H9 (cell line): ENCODE measurements around the gene KLHL3. TPM values are rescaled to one million over a fixed set of nuclear protein-coding genes. Genes with fewer than 3 reads are reported as not detected.

ENCODE experiments used
- DNase-seq: peaks from one replicate; pipeline ENCODE4 v3.0.0-alpha.2; 2017
- H2AFZ ChIP-seq: one replicate; pipeline ENCODE4 v1.6.1; 2013; ENCODE audit warnings: mild to moderate bottlenecking, low read length, control low read depth, moderate library complexity
- H2AK5ac ChIP-seq: 2 replicates; pipeline ENCODE4 v1.6.1; 2013; ENCODE audit warnings: low read length, control low read depth, mixed read lengths; ENCODE audit not compliant: insufficient read length
- H2BK120ac ChIP-seq: one replicate; pipeline ENCODE4 v1.6.1; 2013; ENCODE audit warnings: low read depth, mild to moderate bottlenecking, low read length, control low read depth, inconsistent platforms; ENCODE audit not compliant: poor library complexity, severe bottlenecking
- H2BK12ac ChIP-seq: 2 replicates; pipeline ENCODE4 v1.6.1; 2013; ENCODE audit warnings: low read length, control low read depth, mixed read lengths, low read depth; ENCODE audit not compliant: insufficient read length
- H2BK15ac ChIP-seq: 2 replicates; pipeline ENCODE4 v1.6.1; 2013; ENCODE audit warnings: low read depth, low read length, control low read depth
- H2BK20ac ChIP-seq: one replicate; pipeline ENCODE4 v1.6.1; 2013; ENCODE audit warnings: low read depth, mild to moderate bottlenecking, low read length, control low read depth, inconsistent platforms; ENCODE audit not compliant: poor library complexity, severe bottlenecking
- H2BK5ac ChIP-seq: 2 replicates; pipeline ENCODE4 v1.6.1; 2013; ENCODE audit warnings: low read length, control low read depth, mixed read lengths; ENCODE audit not compliant: insufficient read length
- H3K14ac ChIP-seq: 2 replicates; pipeline ENCODE4 v1.6.1; 2013; ENCODE audit warnings: low read length, control low read depth; ENCODE audit not compliant: insufficient read depth
- H3K18ac ChIP-seq: 2 replicates; pipeline ENCODE4 v1.6.1; 2013; ENCODE audit warnings: low read depth, mild to moderate bottlenecking, mixed read lengths, low read length, control low read depth; ENCODE audit not compliant: insufficient read length
- H3K23ac ChIP-seq: 2 replicates; pipeline ENCODE4 v1.6.1; 2013; ENCODE audit warnings: low read length, control low read depth, mixed read lengths, low read depth; ENCODE audit not compliant: insufficient read length
- H3K23me2 ChIP-seq: 2 replicates; pipeline ENCODE4 v1.6.1; 2013; ENCODE audit warnings: low read depth, mild to moderate bottlenecking, mixed read lengths, low read length, control low read depth; ENCODE audit not compliant: insufficient read length, poor library complexity, severe bottlenecking
- H3K27ac ChIP-seq: 2 replicates; pipeline ENCODE4 v1.5.1; 2013; ENCODE audit warnings: low read length, control low read depth, mixed read lengths, low read depth; ENCODE audit not compliant: insufficient read length
- H3K27me3 ChIP-seq: 2 replicates; pipeline ENCODE4 v1.6.1; 2013; ENCODE audit warnings: low read length, control low read depth, inconsistent platforms; ENCODE audit not compliant: insufficient read depth
- H3K4ac ChIP-seq: 2 replicates; pipeline ENCODE4 v1.6.1; 2013; ENCODE audit warnings: low read depth, mild to moderate bottlenecking, control low read depth, inconsistent platforms, low read length, moderate library complexity
- H3K4me1 ChIP-seq: 2 replicates; pipeline ENCODE4 v1.6.1; 2013; ENCODE audit warnings: low read length, control low read depth, inconsistent platforms; ENCODE audit not compliant: insufficient read depth
- H3K4me2 ChIP-seq: 2 replicates; pipeline ENCODE4 v1.6.1; 2013; ENCODE audit warnings: low read length, control low read depth, mixed read lengths; ENCODE audit not compliant: insufficient read length, insufficient read depth
- H3K56ac ChIP-seq: 2 replicates; pipeline ENCODE4 v1.6.1; 2013; ENCODE audit warnings: low read depth, mild to moderate bottlenecking, mixed read lengths, low read length, control low read depth; ENCODE audit not compliant: insufficient read length
- H3K79me1 ChIP-seq: 2 replicates; pipeline ENCODE4 v1.6.1; 2013; ENCODE audit warnings: low read depth, mild to moderate bottlenecking, moderate library complexity, low read length, control low read depth, inconsistent platforms; ENCODE audit not compliant: insufficient read depth, poor library complexity, severe bottlenecking
- H3K79me2 ChIP-seq: 2 replicates; pipeline ENCODE4 v1.6.1; 2013; ENCODE audit warnings: low read length, control low read depth, inconsistent platforms; ENCODE audit not compliant: insufficient read depth
- H3K9ac ChIP-seq: 2 replicates; pipeline ENCODE4 v1.6.1; 2013; ENCODE audit warnings: low read length, control low read depth, mixed read lengths; ENCODE audit not compliant: insufficient read length; ENCODE audit errors: extremely low read depth
- H3K9me3 ChIP-seq: one replicate; pipeline ENCODE4 v1.6.1; 2013; ENCODE audit warnings: low read depth, low read length, inconsistent platforms; ENCODE audit not compliant: control insufficient read depth
- H3T11ph ChIP-seq: one replicate; pipeline ENCODE4 v1.6.1; 2013; ENCODE audit warnings: mild to moderate bottlenecking, low read length, control low read depth, inconsistent platforms
- H4K20me1 ChIP-seq: one replicate; pipeline ENCODE4 v1.6.1; 2013; ENCODE audit not compliant: control insufficient read depth, insufficient read length, insufficient read depth
- H4K5ac ChIP-seq: 2 replicates; pipeline ENCODE4 v1.6.1; 2013; ENCODE audit warnings: low read depth, mild to moderate bottlenecking, mixed read lengths, low read length, control low read depth; ENCODE audit not compliant: insufficient read length
- H4K8ac ChIP-seq: replicated peaks from 2 replicates; pipeline ENCODE4 v1.6.1; 2013; ENCODE audit warnings: low read length, control low read depth, mixed read lengths, low read depth; ENCODE audit not compliant: insufficient read length
- H4K91ac ChIP-seq: 2 replicates; pipeline ENCODE4 v1.6.1; 2013; ENCODE audit warnings: low read depth, mild to moderate bottlenecking, moderate library complexity, mixed read lengths, low read length, control low read depth; ENCODE audit not compliant: insufficient read length
- H3K27ac Mint-ChIP-seq, 3 experiments: 2 replicates in 2 of 3; 3 replicates in 1 of 3; pipeline ENCODE4 v1.8.0; 2020 to 2021; ENCODE audit warnings: mixed read lengths in 3 of 3, mild to moderate bottlenecking in 1 of 3, moderate library complexity in 1 of 3
- H3K27me3 Mint-ChIP-seq: 2 replicates; pipeline ENCODE4 v1.8.0; 2021; ENCODE audit warnings: low read depth, mild to moderate bottlenecking, moderate library complexity, mixed read lengths
- H3K36me3 Mint-ChIP-seq, 3 experiments: 2 replicates in 2 of 3; 3 replicates in 1 of 3; pipeline ENCODE4 v1.8.0; 2020 to 2021; ENCODE audit warnings: low read depth in 3 of 3, mixed read lengths in 3 of 3; ENCODE audit not compliant: insufficient read depth in 1 of 3
- H3K4me1 Mint-ChIP-seq, 2 experiments: 2 replicates each; pipeline ENCODE4 v1.8.0; 2020; ENCODE audit warnings: mixed read lengths in 2 of 2
- H3K4me3 Mint-ChIP-seq, 2 experiments: 2 replicates in 1 of 2; 3 replicates in 1 of 2; pipeline ENCODE4 v1.8.0; 2020 to 2021; ENCODE audit warnings: mild to moderate bottlenecking in 2 of 2, mixed read lengths in 2 of 2, moderate library complexity in 1 of 2
- H3K9me3 Mint-ChIP-seq, 2 experiments: 2 replicates in 1 of 2; 3 replicates in 1 of 2; pipeline ENCODE4 v1.8.0; 2020; ENCODE audit warnings: mild to moderate bottlenecking in 2 of 2, mixed read lengths in 2 of 2, moderate library complexity in 1 of 2
- WGBS: extraction: QIAGEN DNeasy Blood & Tissue Kit; methylation state at CpG from one replicate; pipeline ENCODE4 v1.1.7; 2013; ENCODE audit warnings: missing lambda C conversion rate, low lambda C conversion rate, mixed read lengths; ENCODE audit not compliant: insufficient read length; ENCODE audit errors: extremely low coverage; 5-methylcytosine and 5-hydroxymethylcytosine counted together
- total RNA-seq: library from RNA; stranded (reverse); gene quantifications from 2 replicates; pipeline ENCODE4 v1.2.1, GENCODE V29; 2021
- TF ChIP-seq, protein P1 (sequence below): fragments of 200-600 bp; sonication (generic); conservative IDR thresholded peaks from 3 replicates; pipeline ENCODE4 v1.8.0; 2021; ENCODE audit warnings: antibody characterized with exemption, mild to moderate bottlenecking

The KLHL3 gene
- total RNA-seq, 1 experiment from 2014 or later = 12.8 TPM

DNA sequence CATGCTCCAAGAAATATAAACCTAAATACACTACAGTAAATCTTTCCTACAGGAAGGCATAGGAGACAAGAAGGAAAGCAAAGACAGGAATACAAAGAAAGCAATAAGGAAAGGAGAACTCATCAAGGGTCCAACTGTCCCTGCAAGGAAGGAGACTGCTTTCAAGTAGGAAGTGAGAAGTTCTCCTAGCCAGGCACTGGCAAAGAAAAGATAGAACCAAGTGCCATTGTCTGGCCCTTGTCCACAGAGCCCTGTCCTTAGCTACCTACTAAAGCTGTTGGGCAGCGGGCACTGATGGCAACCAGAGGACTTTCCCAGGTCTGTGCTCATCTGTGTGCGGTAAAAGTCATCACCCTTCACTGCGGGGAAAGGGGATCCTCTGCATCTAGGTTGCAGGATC lies 108.2 kb downstream of the KLHL3 start:
- H3K27me3 Mint-ChIP-seq = no peaks in the 10 kb centered on the region

More for the DNA sequence above, 108.2 kb downstream of the KLHL3 start:
- Histone ChIP-seq H2BK12ac (no peak overlapping the region), H3K23me2 (no peaks in the 10 kb centered on the region), H3K79me2 (no peaks in the 10 kb centered on the region), H2AK5ac (no peak overlapping the region), H2BK5ac (no peak overlapping the region), H4K5ac (no peak overlapping the region), H3K4me2 (no peak overlapping the region), H3K9me3 (no peaks in the 10 kb centered on the region), H3K9ac (no peak overlapping the region), H4K8ac (no peak overlapping the region), H3K4ac (no peak overlapping the region), H4K91ac (no peak overlapping the region), H3K4me1 (no peaks in the 10 kb centered on the region), H4K20me1 (no peaks in the 10 kb centered on the region), H3K23ac (no peak overlapping the region), H3T11ph (no peak overlapping the region), H3K79me1 (no peaks in the 10 kb centered on the region), H3K18ac (no peak overlapping the region), H2BK120ac (no peak overlapping the region), H2AFZ (no peak overlapping the region), H3K56ac (no peak overlapping the region), H3K27me3 (no peaks in the 10 kb centered on the region), H3K27ac (no peak overlapping the region), H3K14ac (no peak overlapping the region), H2BK15ac (no peak overlapping the region), H2BK20ac (no peak overlapping the region)
- H3K36me3 Mint-ChIP-seq = peaks cover 4 to 9% (median 5%) of the 10 kb centered on the region in 3 experiments; a peak in 5 of 7 replicates
- WGBS = no CpG with 5 or more reads among the region's 3 CpGs
- no peak overlapping the region; a peak in 1 of 7 replicates for H3K27ac Mint-ChIP-seq
- no peak overlapping the region for H3K4me3 Mint-ChIP-seq
- DNase-seq = no peak
- TF ChIP-seq, protein P1, sequence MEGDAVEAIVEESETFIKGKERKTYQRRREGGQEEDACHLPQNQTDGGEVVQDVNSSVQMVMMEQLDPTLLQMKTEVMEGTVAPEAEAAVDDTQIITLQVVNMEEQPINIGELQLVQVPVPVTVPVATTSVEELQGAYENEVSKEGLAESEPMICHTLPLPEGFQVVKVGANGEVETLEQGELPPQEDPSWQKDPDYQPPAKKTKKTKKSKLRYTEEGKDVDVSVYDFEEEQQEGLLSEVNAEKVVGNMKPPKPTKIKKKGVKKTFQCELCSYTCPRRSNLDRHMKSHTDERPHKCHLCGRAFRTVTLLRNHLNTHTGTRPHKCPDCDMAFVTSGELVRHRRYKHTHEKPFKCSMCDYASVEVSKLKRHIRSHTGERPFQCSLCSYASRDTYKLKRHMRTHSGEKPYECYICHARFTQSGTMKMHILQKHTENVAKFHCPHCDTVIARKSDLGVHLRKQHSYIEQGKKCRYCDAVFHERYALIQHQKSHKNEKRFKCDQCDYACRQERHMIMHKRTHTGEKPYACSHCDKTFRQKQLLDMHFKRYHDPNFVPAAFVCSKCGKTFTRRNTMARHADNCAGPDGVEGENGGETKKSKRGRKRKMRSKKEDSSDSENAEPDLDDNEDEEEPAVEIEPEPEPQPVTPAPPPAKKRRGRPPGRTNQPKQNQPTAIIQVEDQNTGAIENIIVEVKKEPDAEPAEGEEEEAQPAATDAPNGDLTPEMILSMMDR = no peak
- H3K4me1 Mint-ChIP-seq = peaks cover 13 to 14% of the 10 kb centered on the region in 2 experiments
- H3K9me3 Mint-ChIP-seq = peaks cover 0 to 3% of the 10 kb centered on the region in 2 experiments; a peak in 1 of 5 replicates
